H9 (cell line): ENCODE data around the gene GPR35. TPM values are rescaled to one million over a fixed set of nuclear protein-coding genes. Genes with fewer than 3 reads are reported as not detected.

Source experiments
- DNase-seq: peaks from one replicate; pipeline ENCODE4 v3.0.0-alpha.2; 2017
- H2AFZ ChIP-seq: one replicate; pipeline ENCODE4 v1.6.1; 2013; ENCODE audit warnings: mild to moderate bottlenecking, low read length, control low read depth, moderate library complexity
- H2AK5ac ChIP-seq: 2 replicates; pipeline ENCODE4 v1.6.1; 2013; ENCODE audit warnings: low read length, control low read depth, mixed read lengths; ENCODE audit not compliant: insufficient read length
- H2BK120ac ChIP-seq: one replicate; pipeline ENCODE4 v1.6.1; 2013; ENCODE audit warnings: low read depth, mild to moderate bottlenecking, low read length, control low read depth, inconsistent platforms; ENCODE audit not compliant: poor library complexity, severe bottlenecking
- H2BK12ac ChIP-seq: 2 replicates; pipeline ENCODE4 v1.6.1; 2013; ENCODE audit warnings: low read length, control low read depth, mixed read lengths, low read depth; ENCODE audit not compliant: insufficient read length
- H2BK15ac ChIP-seq: 2 replicates; pipeline ENCODE4 v1.6.1; 2013; ENCODE audit warnings: low read depth, low read length, control low read depth
- H2BK20ac ChIP-seq: one replicate; pipeline ENCODE4 v1.6.1; 2013; ENCODE audit warnings: low read depth, mild to moderate bottlenecking, low read length, control low read depth, inconsistent platforms; ENCODE audit not compliant: poor library complexity, severe bottlenecking
- H2BK5ac ChIP-seq: 2 replicates; pipeline ENCODE4 v1.6.1; 2013; ENCODE audit warnings: low read length, control low read depth, mixed read lengths; ENCODE audit not compliant: insufficient read length
- H3K14ac ChIP-seq: 2 replicates; pipeline ENCODE4 v1.6.1; 2013; ENCODE audit warnings: low read length, control low read depth; ENCODE audit not compliant: insufficient read depth
- H3K18ac ChIP-seq: 2 replicates; pipeline ENCODE4 v1.6.1; 2013; ENCODE audit warnings: low read depth, mild to moderate bottlenecking, mixed read lengths, low read length, control low read depth; ENCODE audit not compliant: insufficient read length
- H3K23ac ChIP-seq: 2 replicates; pipeline ENCODE4 v1.6.1; 2013; ENCODE audit warnings: low read length, control low read depth, mixed read lengths, low read depth; ENCODE audit not compliant: insufficient read length
- H3K23me2 ChIP-seq: 2 replicates; pipeline ENCODE4 v1.6.1; 2013; ENCODE audit warnings: low read depth, mild to moderate bottlenecking, mixed read lengths, low read length, control low read depth; ENCODE audit not compliant: insufficient read length, poor library complexity, severe bottlenecking
- H3K27ac ChIP-seq: 2 replicates; pipeline ENCODE4 v1.5.1; 2013; ENCODE audit warnings: low read length, control low read depth, mixed read lengths, low read depth; ENCODE audit not compliant: insufficient read length
- H3K27me3 ChIP-seq: 2 replicates; pipeline ENCODE4 v1.6.1; 2013; ENCODE audit warnings: low read length, control low read depth, inconsistent platforms; ENCODE audit not compliant: insufficient read depth
- H3K4ac ChIP-seq: 2 replicates; pipeline ENCODE4 v1.6.1; 2013; ENCODE audit warnings: low read depth, mild to moderate bottlenecking, control low read depth, inconsistent platforms, low read length, moderate library complexity
- H3K4me1 ChIP-seq: 2 replicates; pipeline ENCODE4 v1.6.1; 2013; ENCODE audit warnings: low read length, control low read depth, inconsistent platforms; ENCODE audit not compliant: insufficient read depth
- H3K4me2 ChIP-seq: 2 replicates; pipeline ENCODE4 v1.6.1; 2013; ENCODE audit warnings: low read length, control low read depth, mixed read lengths; ENCODE audit not compliant: insufficient read length, insufficient read depth
- H3K56ac ChIP-seq: 2 replicates; pipeline ENCODE4 v1.6.1; 2013; ENCODE audit warnings: low read depth, mild to moderate bottlenecking, mixed read lengths, low read length, control low read depth; ENCODE audit not compliant: insufficient read length
- H3K79me1 ChIP-seq: 2 replicates; pipeline ENCODE4 v1.6.1; 2013; ENCODE audit warnings: low read depth, mild to moderate bottlenecking, moderate library complexity, low read length, control low read depth, inconsistent platforms; ENCODE audit not compliant: insufficient read depth, poor library complexity, severe bottlenecking
- H3K79me2 ChIP-seq: 2 replicates; pipeline ENCODE4 v1.6.1; 2013; ENCODE audit warnings: low read length, control low read depth, inconsistent platforms; ENCODE audit not compliant: insufficient read depth
- H3K9ac ChIP-seq: 2 replicates; pipeline ENCODE4 v1.6.1; 2013; ENCODE audit warnings: low read length, control low read depth, mixed read lengths; ENCODE audit not compliant: insufficient read length; ENCODE audit errors: extremely low read depth
- H3K9me3 ChIP-seq: one replicate; pipeline ENCODE4 v1.6.1; 2013; ENCODE audit warnings: low read depth, low read length, inconsistent platforms; ENCODE audit not compliant: control insufficient read depth
- H3T11ph ChIP-seq: one replicate; pipeline ENCODE4 v1.6.1; 2013; ENCODE audit warnings: mild to moderate bottlenecking, low read length, control low read depth, inconsistent platforms
- H4K20me1 ChIP-seq: one replicate; pipeline ENCODE4 v1.6.1; 2013; ENCODE audit not compliant: control insufficient read depth, insufficient read length, insufficient read depth
- H4K5ac ChIP-seq: 2 replicates; pipeline ENCODE4 v1.6.1; 2013; ENCODE audit warnings: low read depth, mild to moderate bottlenecking, mixed read lengths, low read length, control low read depth; ENCODE audit not compliant: insufficient read length
- H4K8ac ChIP-seq: replicated peaks from 2 replicates; pipeline ENCODE4 v1.6.1; 2013; ENCODE audit warnings: low read length, control low read depth, mixed read lengths, low read depth; ENCODE audit not compliant: insufficient read length
- H4K91ac ChIP-seq: 2 replicates; pipeline ENCODE4 v1.6.1; 2013; ENCODE audit warnings: low read depth, mild to moderate bottlenecking, moderate library complexity, mixed read lengths, low read length, control low read depth; ENCODE audit not compliant: insufficient read length
- H3K27ac Mint-ChIP-seq, 3 experiments: 2 replicates in 2 of 3; 3 replicates in 1 of 3; pipeline ENCODE4 v1.8.0; 2020 to 2021; ENCODE audit warnings: mixed read lengths in 3 of 3, mild to moderate bottlenecking in 1 of 3, moderate library complexity in 1 of 3
- H3K27me3 Mint-ChIP-seq: 2 replicates; pipeline ENCODE4 v1.8.0; 2021; ENCODE audit warnings: low read depth, mild to moderate bottlenecking, moderate library complexity, mixed read lengths
- H3K36me3 Mint-ChIP-seq, 3 experiments: 2 replicates in 2 of 3; 3 replicates in 1 of 3; pipeline ENCODE4 v1.8.0; 2020 to 2021; ENCODE audit warnings: low read depth in 3 of 3, mixed read lengths in 3 of 3; ENCODE audit not compliant: insufficient read depth in 1 of 3
- H3K4me1 Mint-ChIP-seq, 2 experiments: 2 replicates each; pipeline ENCODE4 v1.8.0; 2020; ENCODE audit warnings: mixed read lengths in 2 of 2
- H3K4me3 Mint-ChIP-seq, 2 experiments: 2 replicates in 1 of 2; 3 replicates in 1 of 2; pipeline ENCODE4 v1.8.0; 2020 to 2021; ENCODE audit warnings: mild to moderate bottlenecking in 2 of 2, mixed read lengths in 2 of 2, moderate library complexity in 1 of 2
- H3K9me3 Mint-ChIP-seq, 2 experiments: 2 replicates in 1 of 2; 3 replicates in 1 of 2; pipeline ENCODE4 v1.8.0; 2020; ENCODE audit warnings: mild to moderate bottlenecking in 2 of 2, mixed read lengths in 2 of 2, moderate library complexity in 1 of 2
- CTCF ChIP-seq: fragments of 200-600 bp; sonication (generic); conservative IDR thresholded peaks from 3 replicates; pipeline ENCODE4 v1.8.0; 2021; ENCODE audit warnings: antibody characterized with exemption, mild to moderate bottlenecking
- WGBS: extraction: QIAGEN DNeasy Blood & Tissue Kit; methylation state at CpG from one replicate; pipeline ENCODE4 v1.1.7; 2013; ENCODE audit warnings: missing lambda C conversion rate, low lambda C conversion rate, mixed read lengths; ENCODE audit not compliant: insufficient read length; ENCODE audit errors: extremely low coverage; 5-methylcytosine and 5-hydroxymethylcytosine counted together
- total RNA-seq: library from RNA; stranded (reverse); gene quantifications from 2 replicates; pipeline ENCODE4 v1.2.1, GENCODE V29; 2021

The GPR35 gene
- total RNA-seq, 1 experiment from 2014 or later = 1.4 TPM

- Mint-ChIP-seq H3K4me1 (no peaks in the 10 kb centered on the region), H3K4me3 (no peak overlapping the region), H3K27me3 (no peaks in the 10 kb centered on the region), H3K36me3 (peaks cover 7 to 30% (median 16%) of the 10 kb centered on the region in 3 experiments; a peak in 6 of 7 replicates), H3K9me3 (no peaks in the 10 kb centered on the region), H3K27ac (no peak overlapping the region)
- Histone ChIP-seq H4K8ac (no peak overlapping the region), H3K23me2 (no peaks in the 10 kb centered on the region), H2BK5ac (no peak overlapping the region), H3K23ac (no peak overlapping the region), H3T11ph (no peak overlapping the region), H4K5ac (no peak overlapping the region), H2AK5ac (no peak overlapping the region), H3K14ac (no peak overlapping the region), H3K9ac (no peak overlapping the region), H4K91ac (no peak overlapping the region), H3K27me3 (no peaks in the 10 kb centered on the region), H3K9me3 (no peaks in the 10 kb centered on the region), H3K4me2 (no peak overlapping the region), H3K18ac (no peak overlapping the region), H3K4me1 (no peaks in the 10 kb centered on the region), H2AFZ (no peak overlapping the region), H3K56ac (no peak overlapping the region), H2BK12ac (no peak overlapping the region), H3K4ac (no peak overlapping the region), H4K20me1 (no peaks in the 10 kb centered on the region), H2BK120ac (no peak overlapping the region), H3K79me1 (no peaks in the 10 kb centered on the region), H2BK15ac (no peak overlapping the region), H3K79me2 (no peaks in the 10 kb centered on the region), H2BK20ac (no peak overlapping the region), H3K27ac (no peak overlapping the region)
- TF ChIP-seq CTCF = no peak
- no peak for DNase-seq
- no CpG with 5 or more reads among the region's 19 CpGs for WGBS
These were observed 31.4 kb upstream of the GPR35 start for GRCh38 chr2:240593703-240594451.
